Neural progenitor cell (in vitro differentiated cells): ENCODE results near the gene ITGB5.

Source experiments
- EZH2 ChIP-seq: fragments of 200-600 bp; sonication (generic); IDR thresholded peaks from 2 replicates; pipeline ENCODE4 v1.6.1; 2017; ENCODE audit warnings: antibody characterized with exemption, mild to moderate bottlenecking, moderate library complexity
- TF ChIP-seq, protein P1 (sequence below): fragments of 200-600 bp; sonication (generic); IDR thresholded peaks from 2 replicates; pipeline ENCODE4 v1.5.1; 2017; ENCODE audit warnings: antibody characterized with exemption, mild to moderate bottlenecking

GRCh38 chr3:124761935-124762660 lies 125.1 kb downstream of the ITGB5 start:
- TF ChIP-seq, protein P1, sequence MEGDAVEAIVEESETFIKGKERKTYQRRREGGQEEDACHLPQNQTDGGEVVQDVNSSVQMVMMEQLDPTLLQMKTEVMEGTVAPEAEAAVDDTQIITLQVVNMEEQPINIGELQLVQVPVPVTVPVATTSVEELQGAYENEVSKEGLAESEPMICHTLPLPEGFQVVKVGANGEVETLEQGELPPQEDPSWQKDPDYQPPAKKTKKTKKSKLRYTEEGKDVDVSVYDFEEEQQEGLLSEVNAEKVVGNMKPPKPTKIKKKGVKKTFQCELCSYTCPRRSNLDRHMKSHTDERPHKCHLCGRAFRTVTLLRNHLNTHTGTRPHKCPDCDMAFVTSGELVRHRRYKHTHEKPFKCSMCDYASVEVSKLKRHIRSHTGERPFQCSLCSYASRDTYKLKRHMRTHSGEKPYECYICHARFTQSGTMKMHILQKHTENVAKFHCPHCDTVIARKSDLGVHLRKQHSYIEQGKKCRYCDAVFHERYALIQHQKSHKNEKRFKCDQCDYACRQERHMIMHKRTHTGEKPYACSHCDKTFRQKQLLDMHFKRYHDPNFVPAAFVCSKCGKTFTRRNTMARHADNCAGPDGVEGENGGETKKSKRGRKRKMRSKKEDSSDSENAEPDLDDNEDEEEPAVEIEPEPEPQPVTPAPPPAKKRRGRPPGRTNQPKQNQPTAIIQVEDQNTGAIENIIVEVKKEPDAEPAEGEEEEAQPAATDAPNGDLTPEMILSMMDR: no peak
- TF ChIP-seq EZH2: no peak
